NCI-H2196 (cell line): ENCODE results near the gene SLC25A22.

ENCODE experiments used
- DNase-seq: peaks from one replicate; lab custom pipeline; 2025; ENCODE audit not compliant: unreplicated experiment; lab: John Stamatoyannopoulos, UW

The SLC25A22 gene

GRCh38 chr11:804599-804964 lies 6.5 kb upstream of the SLC25A22 start:
- DNase-seq, result no peak

GRCh38 chr11:803770-804598 lies 5.9 kb upstream of the SLC25A22 start:
- DNase-seq, result no peak

- no peak for DNase-seq
Observed at GRCh38 chr11:803467-803742, 5.3 kb upstream of the SLC25A22 start.

- DNase-seq, result peak; percentile 11
Observed at GRCh38 chr11:802693-803466, 4.8 kb upstream of the SLC25A22 start.

- no peak for DNase-seq
Observed at GRCh38 chr11:802018-802617, 4.0 kb upstream of the SLC25A22 start.

GRCh38 chr11:801097-801780 lies 3.2 kb upstream of the SLC25A22 start:
- no peak for DNase-seq

GRCh38 chr11:800473-800872 lies 2.4 kb upstream of the SLC25A22 start:
- no peak for DNase-seq

GRCh38 chr11:799641-800316 lies 1.7 kb upstream of the SLC25A22 start:
- DNase-seq, result no peak

- DNase-seq, result peak; percentile 81
Observed at GRCh38 chr11:797296-798092, 587 bp downstream of the SLC25A22 start.

- no peak for DNase-seq
Observed at GRCh38 chr11:796565-797295, 1.4 kb downstream of the SLC25A22 start.

- DNase-seq, result peak; percentile 75
Observed at GRCh38 chr11:795634-796564, 2.2 kb downstream of the SLC25A22 start.

GRCh38 chr11:794766-795633 lies 3.1 kb downstream of the SLC25A22 start:
- peak; percentile 47 for DNase-seq

GRCh38 chr11:794013-794765 lies 3.9 kb downstream of the SLC25A22 start:
- DNase-seq, result no peak

- no peak for DNase-seq
Observed at GRCh38 chr11:793556-793955, 4.5 kb downstream of the SLC25A22 start.

GRCh38 chr11:792873-793272 lies 5.2 kb downstream of the SLC25A22 start:
- no peak for DNase-seq

GRCh38 chr11:792535-792821 lies 5.6 kb downstream of the SLC25A22 start:
- DNase-seq, result no peak
